Mucosa of rectum (tissue), 2 donors: ENCODE results near the gene STX4.
"Not testable (repeated sequence)": the region's sequence is repeated elsewhere in the genome, so short reads cannot be mapped to it uniquely, and the experiment has no call there.

Source experiments
- H3K27ac ChIP-seq, 2 donors: one replicate each; pipeline ENCODE4 v1.7.0; 2013; ENCODE audit warnings: inconsistent platforms in 2 of 2, low read depth in 2 of 2, low read length in 2 of 2
- H3K27me3 ChIP-seq, 2 donors: one replicate each; pipeline ENCODE4 v1.7.0; 2013; ENCODE audit warnings: low read length in 2 of 2; ENCODE audit not compliant: control insufficient read depth in 2 of 2, insufficient read depth in 2 of 2
- H3K36me3 ChIP-seq, 2 donors: one replicate each; pipeline ENCODE4 v1.7.0; 2013; ENCODE audit warnings: low read length in 2 of 2; ENCODE audit not compliant: control insufficient read depth in 2 of 2, insufficient read depth in 2 of 2
- H3K4me1 ChIP-seq, 2 donors: one replicate each; pipeline ENCODE4 v1.7.0; 2013; ENCODE audit warnings: low read length in 2 of 2, mild to moderate bottlenecking in 1 of 2; ENCODE audit not compliant: control insufficient read depth in 2 of 2, insufficient read depth in 2 of 2
- H3K4me3 ChIP-seq, 2 donors: one replicate each; pipeline ENCODE4 v1.7.0; 2013; ENCODE audit warnings: low read length in 2 of 2
- H3K9ac ChIP-seq, 2 donors: one replicate each; pipeline ENCODE4 v1.7.0; 2013; ENCODE audit warnings: low read length in 2 of 2, low read depth in 1 of 2, mild to moderate bottlenecking in 1 of 2
- H3K9me3 ChIP-seq, 2 donors: one replicate each; pipeline ENCODE4 v1.7.0; 2013; ENCODE audit warnings: low read length in 2 of 2; ENCODE audit not compliant: control insufficient read depth in 2 of 2
- donor health status: healthy.
- donor health status: Normal muscosa, but diverticular disease.

Gene STX4

GRCh38 chr16:31008149-31008548 lies 25.2 kb upstream of the STX4 start:
- Histone ChIP-seq H3K27ac (no peak overlapping the region), H3K9me3 (no peaks in the 10 kb centered on the region), H3K4me3 (no peak overlapping the region), H3K9ac (no peak overlapping the region), H3K27me3 (peaks cover 28 to 34% of the 10 kb centered on the region in 2 donors), H3K36me3 (no peaks in the 10 kb centered on the region), H3K4me1 (no peaks in the 10 kb centered on the region)

GRCh38 chr16:31008551-31008950 lies 24.8 kb upstream of the STX4 start:
- no peak overlapping the region for H3K9ac ChIP-seq
- H3K27me3 ChIP-seq, result peaks cover 30 to 32% of the 10 kb centered on the region in 2 donors
- no peak overlapping the region for H3K4me3 ChIP-seq

GRCh38 chr16:31009120-31009519 lies 24.2 kb upstream of the STX4 start:
- Histone ChIP-seq H3K36me3 (no peaks in the 10 kb centered on the region), H3K27me3 (peaks cover 32 to 33% of the 10 kb centered on the region in 2 donors), H3K4me3 (no peak overlapping the region), H3K4me1 (no peaks in the 10 kb centered on the region), H3K9me3 (no peaks in the 10 kb centered on the region), H3K9ac (no peak overlapping the region), H3K27ac (no peak overlapping the region)

More at GRCh38 chr16:31008551-31008950, 24.8 kb upstream of the STX4 start:
- no peak overlapping the region for H3K27ac ChIP-seq
- no peaks in the 10 kb centered on the region for H3K36me3 ChIP-seq
- H3K9me3 ChIP-seq, result no peaks in the 10 kb centered on the region
- H3K4me1 ChIP-seq, result no peaks in the 10 kb centered on the region

GRCh38 chr16:31009894-31010584 lies 23.3 kb upstream of the STX4 start:
- Histone ChIP-seq H3K36me3 (no peaks in the 10 kb centered on the region), H3K9me3 (no peaks in the 10 kb centered on the region), H3K9ac (no peak overlapping the region), H3K27ac (no peak overlapping the region), H3K4me3 (no peak overlapping the region), H3K27me3 (peaks cover 32 to 33% of the 10 kb centered on the region in 2 donors), H3K4me1 (no peaks in the 10 kb centered on the region)

- Histone ChIP-seq H3K9ac (no peak within 1 kb of the TSS), H3K9me3 (no peaks in the 10 kb centered on the region), H3K36me3 (no peaks in the 10 kb centered on the region), H3K27me3 (peaks cover 29 to 33% of the 10 kb centered on the region in 2 donors), H3K4me3 (no peak within 1 kb of the TSS), H3K27ac (no peak within 1 kb of the TSS), H3K4me1 (no peaks in the 10 kb centered on the region)
These were observed 22.6 kb upstream of the STX4 start, which contains the start of gene STX1B for GRCh38 chr16:31010585-31011325. TSS of gene STX1B (minus strand) at chr16:31010638. CDS start at chr16:31010396, 242 bp downstream.

- not testable (repeated sequence) for H3K27ac ChIP-seq, H3K4me3 ChIP-seq, H3K9ac ChIP-seq, H3K9me3 ChIP-seq, H3K4me1 ChIP-seq, H3K36me3 ChIP-seq
- peaks cover 29 to 33% of the 10 kb centered on the region in 2 donors for H3K27me3 ChIP-seq
These were observed 21.5 kb upstream of the STX4 start for GRCh38 chr16:31011815-31012214.

GRCh38 chr16:31013292-31013691 lies 20.1 kb upstream of the STX4 start:
- H3K9me3 ChIP-seq, H3K9ac ChIP-seq, H3K4me1 ChIP-seq, H3K36me3 ChIP-seq, H3K27ac ChIP-seq, H3K4me3 ChIP-seq: not testable (repeated sequence)
- H3K27me3 ChIP-seq, result peaks cover 22 to 26% of the 10 kb centered on the region in 2 donors

GRCh38 chr16:31016018-31016417 lies 17.3 kb upstream of the STX4 start:
- Histone ChIP-seq H3K9me3 (no peaks in the 10 kb centered on the region), H3K27me3 (peaks cover 10% of the 10 kb centered on the region in 2 donors), H3K27ac (no peak overlapping the region), H3K4me3 (no peak overlapping the region), H3K9ac (no peak overlapping the region), H3K4me1 (no peaks in the 10 kb centered on the region), H3K36me3 (no peaks in the 10 kb centered on the region)

GRCh38 chr16:31017756-31018155 lies 15.6 kb upstream of the STX4 start:
- not testable (repeated sequence) for H3K4me3 ChIP-seq, H3K9ac ChIP-seq, H3K36me3 ChIP-seq, H3K4me1 ChIP-seq, H3K27ac ChIP-seq, H3K27me3 ChIP-seq, H3K9me3 ChIP-seq

- H3K9me3 ChIP-seq, result no peaks in the 10 kb centered on the region
- H3K27me3 ChIP-seq, result no peaks in the 10 kb centered on the region
- no peak overlapping the region for H3K4me3 ChIP-seq
- no peaks in the 10 kb centered on the region for H3K4me1 ChIP-seq
- no peaks in the 10 kb centered on the region for H3K36me3 ChIP-seq
- no peak overlapping the region for H3K27ac ChIP-seq
- no peak overlapping the region for H3K9ac ChIP-seq
These were observed 12.8 kb upstream of the STX4 start for GRCh38 chr16:31020536-31020935.
